ENCODE data around the gene ATP5ME. TPM values are rescaled to one million over a fixed set of nuclear protein-coding genes. Genes with fewer than 3 reads are reported as not detected.

The ATP5ME gene
- total RNA-seq, 1 donor from 2014 or later: 224 TPM

- H3K4me3 Mint-ChIP-seq: no peak overlapping the region
- H3K27ac Mint-ChIP-seq: no peak overlapping the region
- no peaks in the 10 kb centered on the region for H3K9me3 Mint-ChIP-seq
- no peaks in the 10 kb centered on the region for H3K27me3 Mint-ChIP-seq (ENCODE audit: insufficient read depth)
- intact Hi-C loops (cut with micrococcal nuclease): no loop called here
- H3K4me1 Mint-ChIP-seq (ENCODE audit: low read depth): no peaks in the 10 kb centered on the region
- no peak for DNase-seq (ENCODE audit: low spot score)
- H3K36me3 Mint-ChIP-seq (ENCODE audit: low read depth): no peaks in the 10 kb centered on the region
These were observed 50.0 kb downstream of the ATP5ME start for GRCh38 chr4:623914-624566.

GRCh38 chr4:622996-623913 lies 50.8 kb downstream of the ATP5ME start:
- no peaks in the 10 kb centered on the region for H3K36me3 Mint-ChIP-seq (ENCODE audit: low read depth)
- H3K9me3 Mint-ChIP-seq: no peaks in the 10 kb centered on the region
- intact Hi-C loops (cut with micrococcal nuclease): no loop called here
- H3K4me3 Mint-ChIP-seq: no peak overlapping the region
- no peak overlapping the region for H3K27ac Mint-ChIP-seq
- no peaks in the 10 kb centered on the region for H3K27me3 Mint-ChIP-seq (ENCODE audit: insufficient read depth)
- H3K4me1 Mint-ChIP-seq (ENCODE audit: low read depth): no peaks in the 10 kb centered on the region
- no peak for DNase-seq (ENCODE audit: low spot score)

Other genes starting within 250 kb of the ATP5ME start
- gene ZNF721, start 175.1 kb downstream of the ATP5ME start, total RNA-seq: 31.8 and 34.0 TPM in 2 replicates
- gene PIGG, start 175.1 kb downstream of the ATP5ME start, total RNA-seq: 48.6 and 51.4 TPM in 2 replicates
- not detected in 2 replicates for gene TMEM271, start 98.0 kb downstream of the ATP5ME start, total RNA-seq
- 9.8 and 10.1 TPM in 2 replicates for gene PDE6B, start 48.7 kb downstream of the ATP5ME start, total RNA-seq
- 29.7 and 35.0 TPM in 2 replicates for gene MYL5, start 266 bp upstream of the ATP5ME start, total RNA-seq
- 0.81 and 0.88 TPM in 2 replicates for gene SLC49A3, start 14.9 kb upstream of the ATP5ME start, total RNA-seq
- 30.4 and 31.0 TPM in 2 replicates for gene PCGF3, start 31.6 kb upstream of the ATP5ME start, total RNA-seq
- 1.3 and 1.5 TPM in 2 replicates for gene CPLX1, start 151.9 kb upstream of the ATP5ME start, total RNA-seq